Islet precursor cell (in vitro differentiated cells): ENCODE data around the gene PIEZO2.
A peak's percentile ranks its signal among the peaks of the same experiment; 100 is the strongest.

Experiments
- DNase-seq: peaks from one replicate; pipeline ENCODE4 v3.0.0-alpha.2; 2018

PIEZO2 gene

DNA sequence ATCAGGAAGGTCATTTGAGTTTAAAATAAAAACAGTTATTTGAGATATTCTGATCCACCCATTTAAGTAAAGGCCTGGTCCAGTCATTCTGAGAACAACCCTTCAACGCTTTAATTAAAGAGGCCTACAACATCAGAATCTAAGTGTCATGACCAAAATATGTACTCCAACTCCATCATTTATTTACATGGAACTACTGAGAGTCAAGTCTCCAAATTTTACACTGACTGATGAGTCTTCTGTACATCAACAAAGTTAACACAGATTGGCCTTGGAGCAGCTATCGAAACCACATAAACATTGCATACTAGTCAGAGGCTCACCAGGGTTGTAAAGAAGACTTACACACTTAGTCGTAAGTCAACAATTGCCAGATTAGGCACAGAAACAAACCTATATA, 37.1 kb downstream of the PIEZO2 start:
- DNase-seq: no peak

DNA sequence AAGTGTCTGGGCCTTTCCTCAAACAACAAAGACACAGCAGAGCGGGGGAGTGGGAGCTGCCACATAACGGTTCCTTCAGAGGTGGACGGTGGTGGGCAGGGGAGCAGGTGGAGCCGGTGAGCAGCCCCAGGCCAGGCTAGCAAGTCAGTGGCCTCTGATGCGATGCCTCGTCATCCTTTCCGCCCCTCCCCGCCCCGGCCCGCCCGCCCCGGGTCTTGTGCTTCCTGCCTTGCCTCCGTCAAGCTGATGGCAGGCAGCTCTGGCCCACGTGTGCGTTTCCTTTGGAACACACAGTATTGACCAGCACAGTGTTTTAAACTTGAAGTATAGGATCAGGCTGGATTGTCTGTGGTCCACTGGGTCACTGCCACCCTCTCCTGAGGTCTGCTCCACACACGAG, 38.9 kb downstream of the PIEZO2 start:
- DNase-seq: no peak

- DNase-seq: no peak
These were observed 40.4 kb downstream of the PIEZO2 start for GRCh38 chr18:11108947-11109346.

GRCh38 chr18:11106894-11107293, 42.5 kb downstream of the PIEZO2 start:
- no peak for DNase-seq

DNA sequence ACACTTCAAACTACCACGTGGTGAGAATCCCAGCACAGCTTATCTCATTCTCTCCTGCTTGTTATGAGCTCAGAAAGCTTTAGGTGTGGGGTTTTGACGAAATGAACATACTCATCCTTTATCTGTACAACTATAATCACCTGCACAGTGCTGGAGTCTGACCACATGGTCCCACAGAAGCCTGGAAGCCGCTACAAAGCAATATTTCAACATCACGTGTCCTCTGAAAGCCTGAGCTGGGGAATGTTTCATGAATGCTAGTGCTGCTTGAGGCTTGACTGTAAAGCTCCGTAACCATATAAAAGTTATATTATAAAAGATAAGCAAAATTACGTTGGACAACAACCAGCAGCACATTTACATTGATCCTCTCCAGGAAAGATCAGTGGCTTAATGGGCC, 43.9 kb downstream of the PIEZO2 start:
- no peak for DNase-seq

GRCh38 chr18:11104307-11104706, 45.1 kb downstream of the PIEZO2 start:
- no peak for DNase-seq

- DNase-seq: no peak
These were observed 52.3 kb downstream of the PIEZO2 start for GRCh38 chr18:11096839-11097750.

GRCh38 chr18:11096411-11096810, 53.0 kb downstream of the PIEZO2 start:
- DNase-seq: no peak

DNA sequence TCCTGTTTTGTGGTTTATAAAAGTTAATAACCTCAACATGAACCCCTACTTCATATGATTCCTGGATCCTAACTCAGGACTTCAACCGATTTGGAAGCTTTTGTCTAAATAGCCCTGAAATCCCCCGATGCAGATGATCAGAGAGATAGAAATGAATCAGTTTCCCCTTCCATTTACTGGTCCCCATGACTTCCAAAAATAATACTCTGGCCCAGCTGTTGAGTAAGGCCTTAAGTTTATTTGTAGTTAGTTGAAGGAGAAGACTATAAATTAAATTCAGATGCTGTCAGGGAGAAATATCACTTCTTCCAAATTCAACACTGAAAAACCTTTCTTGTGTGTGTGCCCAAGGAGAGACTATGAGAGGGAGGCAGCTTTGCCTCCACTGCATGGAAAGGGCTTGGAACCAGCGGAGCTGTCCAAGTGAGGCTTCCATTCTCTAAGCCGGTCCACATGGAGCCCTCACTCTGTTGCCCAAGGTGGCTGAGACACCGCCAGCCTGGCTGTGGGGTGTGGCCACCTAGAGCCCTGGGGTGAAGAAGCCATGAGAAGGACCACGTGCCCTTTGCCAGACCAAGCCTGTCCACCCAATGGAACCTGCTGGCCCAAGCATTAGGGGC, 53.6 kb downstream of the PIEZO2 start:
- DNase-seq: no peak

DNA sequence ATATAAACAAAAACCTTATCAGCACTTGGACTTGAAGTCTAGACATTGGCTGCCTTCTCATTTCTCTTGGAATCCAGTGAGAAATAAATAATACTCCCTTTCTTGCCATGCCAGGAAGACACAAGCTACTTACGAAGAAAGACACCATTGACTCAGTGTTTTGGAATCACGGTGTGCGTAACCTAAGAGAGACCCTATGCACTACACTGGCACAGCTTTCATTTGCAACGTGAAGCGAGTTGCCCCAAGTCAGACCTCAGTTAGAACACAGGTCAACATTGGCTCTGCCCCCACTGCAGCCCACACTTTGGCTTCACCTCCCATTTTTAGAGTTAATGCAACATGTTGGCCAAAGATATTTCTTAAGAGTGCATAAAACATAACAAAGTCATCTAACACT, 54.2 kb downstream of the PIEZO2 start:
- no peak for DNase-seq

GRCh38 chr18:11091746-11092145, 57.6 kb downstream of the PIEZO2 start:
- DNase-seq: peak; percentile 64

- no peak for DNase-seq
These were observed 59.2 kb downstream of the PIEZO2 start for GRCh38 chr18:11089931-11090715.

GRCh38 chr18:11081009-11081532, 68.3 kb downstream of the PIEZO2 start:
- no peak for DNase-seq

GRCh38 chr18:11078491-11078890, 70.9 kb downstream of the PIEZO2 start:
- no peak for DNase-seq

GRCh38 chr18:11077548-11078187, 71.7 kb downstream of the PIEZO2 start:
- no peak for DNase-seq

DNA sequence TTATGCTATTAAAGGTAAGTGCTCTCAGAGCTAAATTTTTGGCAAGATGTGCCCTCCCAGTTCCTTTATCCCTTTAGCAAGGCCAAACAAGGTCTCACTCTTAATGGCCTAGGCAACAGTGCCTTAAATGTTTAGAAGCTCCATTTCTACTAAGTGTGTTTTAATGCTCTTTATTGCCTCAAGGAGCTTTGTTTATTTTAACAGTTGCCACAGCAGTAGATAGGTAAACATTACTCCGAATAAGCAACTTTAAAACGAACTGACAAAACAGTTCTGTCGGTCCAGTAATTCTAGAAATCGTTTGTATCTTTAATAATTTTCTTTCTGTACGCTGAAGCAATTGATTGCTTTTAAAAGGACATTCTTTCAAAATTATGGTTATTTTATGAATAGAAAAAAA, 74.5 kb downstream of the PIEZO2 start:
- DNase-seq: no peak

DNA sequence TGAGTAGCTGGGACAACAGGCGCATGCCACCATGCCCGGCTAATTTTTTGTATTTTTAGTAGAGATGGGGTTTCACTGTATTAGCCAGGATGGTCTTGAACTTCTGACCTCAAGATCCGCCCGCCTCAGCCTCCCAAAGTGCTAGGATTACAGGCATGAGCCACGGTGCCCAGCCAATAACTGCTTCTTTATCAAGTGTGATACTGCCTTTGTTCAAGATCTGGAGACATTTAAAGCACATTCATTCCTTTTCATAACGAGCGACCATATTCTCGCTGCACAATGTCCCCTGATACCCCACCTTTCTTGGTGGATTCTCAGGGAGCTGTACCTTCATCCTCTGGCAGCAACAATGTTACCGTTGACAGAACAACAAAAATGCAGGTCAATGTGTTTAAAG, 75.4 kb downstream of the PIEZO2 start:
- DNase-seq: no peak

GRCh38 chr18:11072632-11073031, 76.7 kb downstream of the PIEZO2 start:
- no peak for DNase-seq

GRCh38 chr18:11071300-11071699, 78.1 kb downstream of the PIEZO2 start:
- DNase-seq: no peak

- DNase-seq: no peak
These were observed 78.8 kb downstream of the PIEZO2 start for GRCh38 chr18:11070593-11070992.

- no peak for DNase-seq
These were observed 83.3 kb downstream of the PIEZO2 start for GRCh38 chr18:11066038-11066437.

DNA sequence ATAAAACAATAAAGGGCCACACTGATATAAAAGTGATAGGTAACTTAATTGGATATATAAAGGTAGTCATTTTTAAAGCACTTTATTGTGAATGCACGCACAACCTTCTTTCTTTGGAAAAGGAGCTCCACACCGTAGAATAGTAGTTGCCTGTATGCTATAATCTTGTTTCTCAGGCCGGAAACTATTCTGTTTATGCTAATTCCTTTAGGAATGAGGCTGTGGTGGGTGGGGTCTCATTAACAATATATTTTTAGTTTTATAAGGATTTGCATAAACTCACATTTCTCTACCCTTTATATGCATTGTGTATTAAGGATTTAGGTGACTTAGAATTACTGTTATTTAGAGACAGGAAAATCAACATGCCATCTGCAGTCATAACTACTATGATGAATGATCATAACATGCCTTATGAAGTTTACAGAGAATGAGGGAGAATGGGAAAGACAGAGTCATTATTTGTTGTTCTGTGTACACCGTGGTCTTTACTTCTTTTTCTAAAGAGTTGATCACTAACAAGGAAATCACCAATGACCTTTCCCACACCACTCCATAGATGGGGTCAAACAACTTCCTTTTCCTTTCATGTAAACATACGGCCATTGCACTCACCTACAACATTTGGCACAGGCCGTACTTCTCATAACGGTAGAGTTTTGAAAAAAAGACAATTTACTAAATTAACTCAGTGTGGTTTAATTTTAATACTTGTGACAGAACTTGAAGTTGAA, 84.5 kb downstream of the PIEZO2 start:
- DNase-seq: no peak
